Measurements from ENCODE around the gene ZBTB5.
"Not testable (repeated sequence)": the region's sequence is repeated elsewhere in the genome, so short reads cannot be mapped to it uniquely, and the experiment has no call there.

The ZBTB5 gene

DNA sequence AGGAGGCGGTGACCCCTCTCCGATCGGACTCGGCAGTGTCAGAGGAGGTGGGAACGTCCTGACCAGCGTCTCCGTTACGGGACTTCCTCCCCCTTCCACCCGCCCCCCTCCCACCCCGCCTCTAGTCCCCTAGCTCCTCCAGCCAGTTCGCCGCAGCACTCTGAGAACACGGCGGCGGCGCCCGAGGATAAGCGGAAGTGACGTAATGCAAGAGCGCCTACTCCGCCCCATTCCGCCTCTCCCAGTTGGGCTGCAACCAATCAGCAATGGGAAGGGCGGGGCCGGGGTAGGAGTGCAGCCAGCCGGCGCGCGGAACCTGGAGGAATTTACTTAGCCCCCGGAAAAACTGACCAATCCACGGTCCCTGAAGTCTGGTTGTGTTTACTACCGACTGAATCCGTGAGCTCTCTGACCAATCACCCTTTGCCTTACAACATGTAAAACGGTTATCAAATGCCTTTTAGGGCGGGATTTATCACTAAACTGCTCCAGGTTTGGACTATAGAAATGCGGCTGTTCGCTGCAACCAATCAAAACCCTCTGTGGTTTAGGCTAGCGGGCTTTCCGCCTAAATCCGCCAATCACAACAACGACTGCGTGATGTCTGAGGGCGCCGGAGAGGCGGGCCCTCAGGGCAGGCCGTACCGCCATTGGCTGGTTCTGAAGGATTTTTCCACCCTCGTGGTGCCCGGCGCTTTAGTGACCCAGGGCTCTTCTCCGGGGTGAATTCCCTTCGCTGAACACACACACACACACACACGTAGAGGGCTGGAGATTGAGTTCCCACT is at the start of gene ZBTB5:
TSS of gene ZBTB5 (minus strand) at position 202 of the 788 bp plus-strand sequence. CDS start 22,899 bp downstream, outside the sequence.
- peak; percentile 96 to 97 for DNase-seq

DNA sequence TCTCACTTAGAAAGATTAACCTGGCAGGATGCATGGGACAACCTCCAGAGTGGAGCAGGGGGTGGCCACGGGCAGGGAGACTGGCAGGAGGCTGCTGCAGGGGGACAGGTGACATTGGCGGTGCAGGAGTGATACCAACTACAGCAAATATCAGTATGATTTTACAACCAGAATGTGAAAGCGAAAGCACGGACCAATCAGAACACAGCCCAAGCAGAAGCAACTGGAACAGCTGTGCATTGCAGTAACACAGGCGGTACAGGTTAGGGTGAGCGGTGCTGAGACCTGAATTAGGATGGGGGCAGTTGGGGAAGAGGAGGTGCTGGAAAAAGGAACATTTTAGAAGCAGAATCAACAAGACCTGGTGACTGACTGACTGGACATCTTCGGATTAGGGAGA is 49.7 kb upstream of the ZBTB5 start:
- DNase-seq: no peak

DNA sequence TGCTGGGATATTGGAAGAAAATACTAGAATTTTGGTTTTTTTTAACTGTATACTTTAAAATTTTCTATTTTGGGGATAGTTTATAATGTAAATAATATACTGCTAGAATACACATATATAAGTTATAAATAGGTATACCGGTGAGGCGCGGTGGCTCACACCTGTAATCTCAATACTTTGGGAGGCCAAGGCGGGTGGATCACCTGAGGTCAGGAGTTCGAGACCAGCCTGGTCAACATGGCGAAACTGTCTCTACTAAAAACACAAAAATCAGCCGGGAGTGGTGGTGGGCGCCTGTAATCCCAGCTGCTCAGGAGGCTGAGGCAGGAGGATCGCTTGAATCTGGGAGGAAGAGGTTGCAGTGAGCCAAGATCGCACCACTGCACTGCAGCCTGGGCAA is 49.2 kb upstream of the ZBTB5 start:
- not testable (repeated sequence) for DNase-seq

DNA sequence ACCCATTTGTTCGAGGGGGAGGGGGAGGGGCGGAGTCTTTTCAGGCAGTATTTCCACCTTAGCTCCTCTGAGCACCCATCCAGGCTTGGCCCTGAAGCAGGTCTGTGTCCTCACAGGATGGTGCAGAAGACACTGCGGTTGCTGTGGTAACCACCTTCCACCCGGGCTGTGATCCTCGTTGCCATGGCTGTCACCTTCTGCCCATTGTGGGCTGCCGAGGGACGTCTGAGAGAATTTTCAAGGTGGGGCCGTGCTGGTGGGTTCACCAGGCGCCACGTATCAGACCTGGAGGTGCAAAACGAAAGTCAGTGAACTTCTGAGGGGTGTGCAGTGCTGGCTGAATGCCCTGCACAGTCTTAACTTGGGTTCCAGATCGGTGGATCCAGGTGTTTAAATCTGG is 47.2 kb upstream of the ZBTB5 start:
- no peak for DNase-seq

DNA sequence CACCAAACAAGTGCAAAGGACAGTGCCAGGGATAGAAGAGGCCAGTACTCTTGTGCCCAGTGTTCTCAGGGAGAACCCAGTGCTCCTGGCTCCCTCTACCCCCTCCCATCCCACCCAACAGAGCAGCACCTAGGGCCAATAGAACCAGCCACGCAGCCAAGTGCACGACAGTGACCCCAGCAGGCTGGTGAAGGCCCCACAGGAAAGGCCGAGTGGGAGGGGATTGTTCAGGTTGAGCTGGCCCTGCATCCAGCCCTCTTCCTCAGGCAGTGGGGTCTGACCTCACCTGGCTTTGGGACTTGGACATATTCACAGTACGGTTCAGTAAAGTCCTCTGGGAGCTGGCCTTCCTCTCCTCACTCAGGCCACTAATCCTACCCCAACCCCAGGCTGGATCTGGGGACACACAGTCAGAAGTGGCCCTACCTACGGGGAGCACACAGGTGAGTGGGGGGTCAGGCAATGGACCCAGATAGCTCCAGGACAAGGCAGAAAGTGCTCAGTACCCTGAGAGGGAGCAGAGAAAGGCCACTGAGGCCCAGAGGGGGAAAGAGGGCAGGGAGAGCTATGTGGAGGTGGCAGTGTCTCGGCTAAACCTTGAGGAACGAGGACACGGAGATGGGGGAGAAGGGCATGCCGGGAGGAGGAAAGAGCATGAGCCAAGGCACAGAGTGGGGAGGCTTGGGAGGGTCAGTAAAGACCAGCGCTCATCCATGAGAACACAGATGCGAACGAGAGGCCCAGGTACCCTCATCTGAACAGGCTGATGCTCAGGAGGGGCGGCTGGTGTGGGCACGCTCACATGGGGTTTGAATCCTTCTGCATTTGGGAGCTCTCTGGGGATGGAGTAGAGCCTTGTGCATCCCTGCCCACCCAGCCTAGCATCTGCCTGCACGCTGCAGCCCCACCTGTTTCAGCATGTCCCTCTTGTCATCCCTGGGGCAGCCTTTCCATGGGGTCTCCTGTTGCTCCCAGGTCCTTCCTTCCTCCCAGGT is 46.1 kb upstream of the ZBTB5 start:
- DNase-seq: no peak

- not testable (repeated sequence) for DNase-seq
Observed at GRCh38 chr9:37510053-37510452, 44.8 kb upstream of the ZBTB5 start.

DNA sequence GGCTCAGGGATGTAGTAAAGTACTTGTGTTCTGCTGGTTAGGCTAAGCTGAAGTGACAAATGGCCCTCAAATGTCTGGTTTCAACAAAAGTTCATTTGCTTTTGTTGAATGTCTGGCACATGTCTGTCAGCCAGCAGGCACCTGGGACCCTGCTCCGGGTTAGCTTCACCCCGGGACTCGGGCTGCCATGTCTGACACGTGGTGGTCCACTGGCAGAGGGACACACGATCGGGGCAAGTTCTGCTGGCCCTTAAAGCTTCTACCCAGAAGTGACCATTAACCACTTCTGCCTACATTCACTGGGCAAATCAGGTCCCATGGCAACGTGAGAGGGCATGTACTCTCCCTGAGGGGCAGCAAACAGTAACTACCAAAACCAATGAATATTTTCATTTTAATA is 44.3 kb upstream of the ZBTB5 start:
- no peak for DNase-seq

DNA sequence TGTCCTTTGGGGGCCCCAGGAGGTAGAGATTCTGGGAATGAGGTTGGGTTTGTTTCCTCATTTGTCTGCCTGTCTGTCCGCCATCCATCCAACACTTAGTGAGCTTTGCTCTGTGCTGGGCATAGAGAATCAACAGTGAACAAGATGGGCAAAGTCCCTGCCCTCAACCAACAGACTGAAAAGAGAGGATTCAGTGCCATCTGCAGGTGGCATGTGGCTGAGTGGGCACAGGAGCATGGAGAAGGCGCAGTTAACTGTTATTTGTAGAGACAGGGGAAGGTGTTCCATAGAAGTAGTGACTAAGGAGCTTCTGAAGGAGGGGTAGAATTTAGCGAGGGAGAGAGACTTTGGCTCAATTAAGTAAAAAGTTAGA is 43.6 kb upstream of the ZBTB5 start:
- no peak for DNase-seq

GRCh38 chr9:37508135-37508833 is 43.0 kb upstream of the ZBTB5 start:
- DNase-seq: no peak

DNA sequence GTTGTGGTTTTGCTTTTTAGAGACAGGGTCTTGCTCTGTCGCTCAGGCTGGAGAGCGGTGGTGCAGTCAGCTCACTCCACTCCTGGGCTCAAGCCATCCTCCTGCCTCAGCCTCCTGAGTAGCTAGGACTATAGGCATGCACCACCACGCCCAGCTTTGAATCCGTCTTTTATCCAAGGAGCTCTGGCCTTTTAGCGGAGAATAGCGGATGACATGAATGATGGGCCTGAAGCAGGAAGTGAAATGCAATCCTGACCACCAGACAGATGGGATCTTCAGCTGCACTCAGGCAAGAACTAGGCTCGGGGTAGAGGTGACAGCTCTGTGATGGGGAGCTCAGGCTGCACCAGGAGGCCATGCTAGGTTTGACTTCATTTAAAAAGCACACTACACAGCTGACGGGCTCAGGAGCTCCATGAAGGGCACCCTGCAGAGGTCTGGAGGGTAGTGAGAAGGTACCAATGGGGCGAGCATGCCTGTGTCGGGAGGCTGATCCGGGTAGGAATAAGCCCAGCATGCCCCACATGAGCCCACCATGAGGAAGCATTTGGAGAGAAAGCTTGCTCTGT is 42.4 kb upstream of the ZBTB5 start:
- DNase-seq: no peak

GRCh38 chr9:37504605-37505004 is 39.4 kb upstream of the ZBTB5 start:
- DNase-seq: no peak

DNA sequence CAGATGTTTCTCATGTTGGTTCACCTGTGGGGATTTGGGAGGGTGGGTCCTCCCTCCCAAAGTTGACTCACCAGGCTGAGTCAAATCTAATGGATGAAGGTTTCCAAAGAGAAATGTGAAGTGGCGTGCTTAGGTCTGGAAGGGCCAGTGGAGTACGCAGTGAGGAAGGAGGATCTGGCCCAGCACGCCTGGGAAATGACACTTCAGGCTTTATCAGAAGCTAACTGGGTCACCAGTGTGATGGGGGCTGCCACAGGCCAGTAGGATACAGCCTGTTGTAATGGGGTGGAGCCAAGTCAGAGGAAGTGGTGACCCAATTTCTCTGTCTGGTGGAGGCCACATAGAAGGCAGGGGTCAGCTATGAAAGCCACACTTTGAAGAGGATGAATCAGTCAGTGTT is 38.5 kb upstream of the ZBTB5 start:
- no peak for DNase-seq

DNA sequence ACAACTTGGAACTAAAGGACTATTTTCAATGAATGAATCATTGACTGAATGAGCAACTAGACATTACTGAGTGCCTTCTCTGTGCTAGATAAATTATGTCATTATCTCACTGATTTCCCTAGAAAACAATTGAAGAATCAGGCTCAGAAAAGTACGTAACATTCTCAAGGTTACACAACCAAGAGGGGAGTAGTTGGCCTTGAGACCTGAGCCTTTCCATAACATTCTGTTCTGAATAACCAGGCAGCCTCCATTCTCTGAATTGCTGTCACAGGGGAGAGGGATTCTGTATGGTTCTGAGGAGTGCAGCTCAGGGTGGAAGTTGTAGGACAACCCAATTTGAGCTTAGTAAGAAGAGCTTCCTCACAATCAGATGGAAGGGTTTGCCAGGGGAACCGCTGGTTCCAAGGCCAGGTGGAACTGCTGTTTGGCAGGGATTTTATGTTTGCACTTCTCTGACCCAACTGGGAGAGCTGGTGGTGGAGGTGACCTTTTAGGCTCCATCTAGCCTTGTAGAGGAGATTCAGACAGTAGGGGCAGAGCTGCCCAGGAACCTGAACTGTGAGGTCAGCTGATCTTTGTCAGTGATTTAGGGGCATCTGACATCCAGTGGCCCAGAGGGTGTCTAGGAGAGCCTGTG is 36.8 kb upstream of the ZBTB5 start:
- DNase-seq: no peak

DNA sequence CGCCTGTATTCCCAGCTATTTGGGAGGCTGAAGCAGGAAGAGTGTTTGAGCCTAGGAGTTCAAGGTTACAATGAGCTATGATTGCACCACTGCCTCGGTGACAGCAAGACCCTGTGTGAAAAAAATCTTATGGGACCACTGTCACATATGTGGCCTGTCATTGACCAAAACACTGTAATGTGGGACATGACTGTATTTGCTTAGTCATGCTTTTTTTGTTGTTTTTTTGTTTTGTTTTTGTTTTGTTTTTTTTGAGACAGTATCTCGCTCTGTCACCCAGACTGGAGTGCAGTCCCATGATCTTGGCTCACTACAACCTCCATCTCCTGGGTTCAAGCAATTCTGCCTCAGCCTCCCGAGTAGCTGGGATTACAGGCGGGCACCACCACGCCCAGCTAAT is 34.0 kb upstream of the ZBTB5 start:
- no peak for DNase-seq

- no peak for DNase-seq
Observed at GRCh38 chr9:37498457-37498856, 33.2 kb upstream of the ZBTB5 start.

- DNase-seq: no peak
Observed at GRCh38 chr9:37497320-37497719, 32.1 kb upstream of the ZBTB5 start.

DNA sequence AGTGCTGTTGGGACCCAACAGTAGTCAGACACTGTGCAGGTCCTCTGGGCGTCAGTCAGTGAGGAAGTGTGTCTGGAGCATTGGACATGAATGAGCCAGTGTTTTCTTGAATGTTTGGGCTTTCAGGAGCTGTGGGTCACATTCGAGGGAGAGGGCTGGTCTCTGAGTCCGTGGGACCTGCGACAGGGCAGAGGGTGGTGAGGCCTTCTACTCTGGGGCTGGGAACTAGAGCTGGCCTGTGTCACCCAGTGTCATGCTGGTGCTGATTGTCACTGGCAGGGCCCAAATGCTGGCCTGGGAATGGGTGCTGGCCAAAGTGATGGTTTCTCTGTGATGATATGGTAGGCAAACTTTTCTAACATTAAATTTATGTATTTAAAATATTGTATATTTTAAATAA is 30.8 kb upstream of the ZBTB5 start:
- DNase-seq: no peak

GRCh38 chr9:37495571-37495970 is 30.3 kb upstream of the ZBTB5 start:
- no peak for DNase-seq

DNA sequence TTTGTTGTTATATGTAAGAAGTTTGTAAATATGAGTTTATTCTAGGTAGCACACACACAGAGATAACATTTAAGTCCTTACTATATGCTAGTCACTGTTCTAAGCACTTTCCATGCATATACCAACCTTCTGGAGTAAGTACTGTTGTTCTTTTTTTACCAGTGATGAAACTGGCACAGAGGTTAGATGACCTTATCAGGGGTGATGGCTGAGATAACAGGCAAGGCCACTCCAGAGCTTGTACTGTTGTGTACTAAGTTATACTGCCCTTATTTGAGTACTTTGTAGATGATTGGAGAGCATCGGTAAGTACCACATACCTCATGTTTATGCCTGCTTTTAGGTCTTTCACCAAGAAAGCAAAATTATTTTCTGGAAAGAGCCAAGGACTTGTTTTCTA is 26.7 kb upstream of the ZBTB5 start:
- no peak for DNase-seq

DNA sequence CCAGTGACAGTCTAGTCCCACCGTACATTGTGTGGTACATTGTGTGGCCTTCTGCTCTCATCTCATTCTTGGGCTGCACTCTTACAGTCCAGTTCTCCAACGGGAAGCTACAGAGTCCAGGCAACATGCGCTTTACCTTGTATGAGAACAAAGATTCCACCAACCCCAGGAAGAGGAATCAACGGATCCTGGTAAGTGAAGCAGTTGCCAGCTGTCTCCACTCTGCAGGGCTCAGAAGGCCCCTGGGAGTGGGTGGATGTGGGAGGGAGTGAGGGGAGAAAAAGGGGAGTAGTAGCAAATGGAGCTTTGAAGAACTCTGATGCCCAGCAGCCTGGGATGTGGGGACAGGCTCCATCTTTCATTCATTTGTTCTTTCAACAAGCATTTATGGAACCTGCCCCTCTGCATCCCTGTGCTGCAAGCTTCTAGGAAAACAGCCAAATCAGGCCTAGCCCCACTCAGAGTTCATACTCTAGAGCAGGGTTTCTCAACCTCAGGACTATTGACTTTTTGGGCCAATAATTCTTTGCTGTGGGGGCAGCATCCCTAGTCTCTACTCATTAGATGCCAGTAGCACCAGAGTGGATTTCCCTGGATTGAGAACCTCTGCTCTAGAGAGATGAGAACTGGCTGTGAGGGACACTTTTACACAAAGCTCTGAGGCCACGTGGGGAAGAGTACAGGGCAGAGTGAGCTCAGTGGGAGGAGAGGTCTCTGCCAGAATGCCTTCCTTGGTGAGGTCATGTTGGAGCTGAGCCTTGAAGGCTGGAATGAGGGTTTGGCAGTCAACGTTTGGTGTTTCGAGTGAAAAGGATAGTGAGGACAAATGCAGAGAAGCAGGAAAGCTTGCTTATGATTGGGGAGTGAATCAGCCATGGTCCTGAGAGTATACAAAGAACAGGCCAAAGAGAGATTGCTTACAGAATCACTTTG is 21.6 kb upstream of the ZBTB5 start:
- DNase-seq: no peak

DNA sequence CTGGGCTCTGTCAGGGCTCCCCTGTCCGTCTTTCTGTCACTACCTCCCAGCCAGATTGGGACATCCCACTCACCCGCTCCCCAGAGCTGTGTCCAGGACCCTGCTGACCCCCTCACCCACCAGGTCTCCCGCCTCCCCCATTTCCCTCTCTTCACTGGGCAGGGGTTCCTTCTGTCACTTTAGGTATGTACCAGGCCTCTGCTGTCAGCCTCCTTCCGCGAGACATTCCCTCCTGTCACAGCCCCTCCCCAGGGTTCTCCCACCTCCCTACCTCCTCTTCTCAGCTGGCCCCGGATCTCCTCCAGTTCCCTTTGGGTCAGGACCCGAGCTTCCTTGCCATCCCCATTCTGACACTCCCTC is 21.0 kb upstream of the ZBTB5 start:
- no peak for DNase-seq

Measured in stimulated activated CD4-positive, alpha-beta T cell treated with anti-CD3 and anti-CD28 coated beads, Interleukin-2, amount 100 ng/mL, for 48 hours (primary cell).